Activated T-cell treated with anti-CD3 and anti-CD28 coated beads for 1 hour (primary cell): ENCODE measurements around the gene CUX1.
"Not testable (repeated sequence)": the region's sequence is repeated elsewhere in the genome, so short reads cannot be mapped to it uniquely, and the experiment has no call there.

ENCODE experiments used
- DNase-seq: peaks from one replicate; pipeline ENCODE4 v3.0.0-alpha.2; 2020; ENCODE audit warnings: low read depth

CUX1 gene

DNA sequence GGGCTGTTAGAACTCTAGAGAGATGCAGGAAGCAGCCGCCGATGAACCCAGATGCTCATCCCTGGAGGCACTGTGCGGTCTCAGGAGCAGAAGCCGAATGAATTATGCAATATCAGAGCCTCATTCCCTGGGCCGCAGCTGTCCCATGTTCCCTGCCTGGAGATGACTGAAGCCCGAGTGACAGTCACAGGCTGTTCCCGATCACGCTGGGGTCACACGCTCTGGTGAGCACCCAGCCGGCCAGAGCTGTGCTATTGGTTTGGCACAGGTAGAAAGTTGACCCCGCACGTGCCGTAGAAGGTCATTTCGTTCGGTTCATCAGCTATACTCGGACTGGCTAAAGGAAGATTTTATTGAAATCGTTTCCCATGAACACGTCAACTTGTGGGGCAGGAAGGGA, 328.7 kb downstream of the CUX1 start:
- no peak for DNase-seq

DNA sequence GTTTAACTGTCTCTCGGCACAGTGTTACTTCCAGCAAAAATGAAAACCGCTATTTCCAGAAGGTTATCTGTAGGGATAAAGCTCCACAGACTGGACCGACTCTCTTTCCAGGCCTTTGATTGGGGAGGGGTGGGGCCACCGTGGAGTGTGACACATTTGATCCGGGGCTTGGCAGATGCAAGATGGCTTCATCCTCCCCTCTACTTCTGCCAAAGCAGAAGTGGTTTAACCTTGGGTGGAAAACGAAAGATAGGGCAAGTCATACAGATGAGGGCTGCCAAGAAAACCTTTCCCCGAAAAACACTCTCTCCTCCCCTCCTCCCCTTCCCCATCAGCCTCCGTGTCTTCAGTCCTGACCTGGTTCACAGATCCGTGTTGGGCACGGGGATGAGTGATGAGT, 329.6 kb downstream of the CUX1 start:
- no peak for DNase-seq

DNA sequence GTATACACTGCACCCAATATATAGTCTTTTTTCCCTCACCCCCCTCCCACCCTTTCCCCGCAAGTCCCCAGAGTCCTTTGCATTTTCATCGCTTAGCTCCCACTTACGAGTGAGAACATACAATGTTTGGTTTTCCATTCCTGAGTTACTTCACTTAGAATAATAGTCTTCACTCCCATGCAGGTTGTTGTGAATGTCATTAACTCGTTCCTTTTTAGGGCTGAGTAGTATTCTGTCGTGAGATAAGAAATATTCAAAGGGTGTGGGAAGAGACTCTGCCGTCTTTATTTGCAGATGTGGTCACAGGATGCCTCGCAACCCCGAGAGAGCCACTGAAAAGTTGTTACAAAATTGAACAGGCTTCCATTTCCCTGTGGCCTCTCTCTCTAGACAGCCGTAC, 331.4 kb downstream of the CUX1 start:
- DNase-seq = no peak

DNA sequence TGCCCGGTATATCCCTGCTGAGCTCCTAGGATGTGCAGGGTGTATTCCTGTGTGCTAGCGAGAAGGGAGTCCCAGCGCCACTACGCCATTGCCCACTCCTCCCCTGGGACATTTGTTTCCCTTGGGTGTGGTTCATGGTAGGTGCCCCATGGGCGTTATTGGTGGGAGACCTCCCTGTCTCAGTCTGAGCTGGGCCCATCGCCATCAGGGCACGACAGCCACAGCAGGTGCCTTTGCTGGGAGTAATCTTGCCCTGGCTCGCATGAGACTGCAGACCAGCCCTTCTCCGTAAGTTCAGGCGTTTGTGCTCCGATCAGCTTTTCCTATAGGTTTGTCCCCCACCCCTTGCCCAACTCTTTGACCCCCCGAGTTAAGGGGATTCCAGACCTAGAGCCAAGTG, 332.0 kb downstream of the CUX1 start:
- no peak for DNase-seq

DNA sequence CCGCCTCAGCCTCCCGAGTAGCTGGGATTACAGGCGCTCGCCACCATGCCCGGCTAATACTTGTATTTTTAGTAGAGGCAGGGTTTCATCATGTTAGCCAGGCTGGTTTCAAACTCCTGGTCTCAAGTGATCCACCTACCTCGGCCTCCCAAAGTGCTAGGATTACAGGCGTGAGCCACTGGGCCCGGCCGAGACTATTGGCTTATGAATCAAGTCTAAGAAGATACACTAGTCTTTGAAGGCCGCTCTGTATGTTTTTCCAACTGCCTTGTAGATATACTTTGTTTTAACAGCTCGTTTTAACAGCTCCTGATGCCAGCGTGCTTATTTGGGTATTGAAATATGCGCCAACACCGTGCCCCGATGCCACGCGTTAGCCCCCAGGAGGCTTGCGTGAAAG, 332.8 kb downstream of the CUX1 start:
- DNase-seq = no peak

DNA sequence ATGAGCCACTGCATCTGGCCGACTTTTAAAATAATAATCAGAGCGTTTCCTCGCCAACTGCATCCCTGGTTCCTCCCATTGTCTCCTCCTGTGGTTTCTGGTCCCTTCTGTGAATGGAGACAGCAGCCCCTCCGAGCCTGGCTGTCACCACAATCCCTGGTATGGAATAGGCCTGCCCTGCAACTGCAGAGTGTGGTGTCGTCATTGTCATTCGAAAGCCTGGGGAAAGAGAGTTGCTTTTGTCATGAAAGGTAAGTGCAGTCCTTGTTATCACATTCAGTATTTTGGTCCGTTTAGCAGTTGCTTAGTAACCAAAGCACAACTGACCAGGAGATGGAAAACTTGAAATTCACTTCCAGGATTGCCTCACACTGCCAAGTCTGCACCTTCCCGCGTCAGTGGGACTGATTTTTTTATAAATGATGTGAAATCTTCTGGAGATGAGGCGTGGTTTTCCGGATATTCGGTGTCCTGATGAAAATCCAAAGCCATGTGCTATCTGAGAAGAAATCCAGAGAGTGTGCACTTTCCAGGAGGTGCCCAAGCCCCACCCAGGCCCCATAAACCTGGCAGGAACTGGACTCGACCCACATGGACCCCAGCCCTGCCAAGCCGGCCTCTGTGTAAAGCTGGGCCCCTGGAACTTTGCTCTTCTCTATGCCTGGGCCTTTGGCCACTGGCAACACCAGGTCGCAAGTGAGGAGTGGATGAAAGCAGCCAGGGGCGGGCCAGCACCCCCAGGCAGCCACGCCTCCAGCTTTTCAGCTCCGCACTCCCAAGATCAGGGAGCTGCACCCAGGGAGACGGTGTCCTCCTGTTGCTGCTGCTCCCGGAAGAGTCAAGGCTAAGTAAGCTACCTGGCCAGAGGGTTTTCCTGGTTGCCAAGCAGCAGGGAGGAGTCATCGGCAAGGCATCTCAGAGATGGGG, 335.5 kb downstream of the CUX1 start:
- DNase-seq = no peak

DNA sequence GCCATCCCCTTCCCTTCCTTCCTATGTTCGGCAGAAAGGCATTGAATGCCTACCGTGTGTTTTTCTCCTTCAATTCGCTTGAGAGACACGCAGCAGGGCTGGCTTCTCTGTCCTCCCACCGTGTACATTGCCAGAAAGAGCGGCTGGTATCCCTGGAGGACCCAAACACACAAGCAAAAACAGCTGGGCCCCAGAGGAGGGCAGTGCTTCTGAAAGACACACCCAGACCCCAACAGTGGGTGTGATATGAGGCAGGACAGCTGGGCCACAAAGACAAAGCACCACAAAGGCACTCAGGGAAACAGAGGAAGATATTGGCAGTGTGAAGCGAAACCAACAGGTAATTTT, 336.1 kb downstream of the CUX1 start:
- no peak for DNase-seq

DNA sequence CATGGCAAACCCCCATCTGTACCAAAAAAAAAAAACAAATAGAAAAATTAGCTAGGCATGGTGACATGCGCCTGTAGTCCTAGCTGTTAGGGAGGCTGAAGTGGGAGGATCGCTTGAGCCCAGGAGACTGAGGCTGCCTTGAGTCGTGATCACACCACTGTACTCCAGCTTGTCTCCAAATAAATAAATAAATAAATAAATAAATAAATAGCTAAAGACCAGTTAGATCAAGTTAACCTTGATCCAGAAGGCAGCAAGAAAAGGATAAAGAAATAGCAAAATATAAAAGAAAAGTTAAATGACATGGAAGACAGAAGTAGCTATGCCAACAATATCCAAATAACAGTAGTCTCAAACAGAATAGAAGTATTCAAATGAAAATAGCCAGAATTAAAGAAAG, 337.0 kb downstream of the CUX1 start:
- DNase-seq = no peak

DNA sequence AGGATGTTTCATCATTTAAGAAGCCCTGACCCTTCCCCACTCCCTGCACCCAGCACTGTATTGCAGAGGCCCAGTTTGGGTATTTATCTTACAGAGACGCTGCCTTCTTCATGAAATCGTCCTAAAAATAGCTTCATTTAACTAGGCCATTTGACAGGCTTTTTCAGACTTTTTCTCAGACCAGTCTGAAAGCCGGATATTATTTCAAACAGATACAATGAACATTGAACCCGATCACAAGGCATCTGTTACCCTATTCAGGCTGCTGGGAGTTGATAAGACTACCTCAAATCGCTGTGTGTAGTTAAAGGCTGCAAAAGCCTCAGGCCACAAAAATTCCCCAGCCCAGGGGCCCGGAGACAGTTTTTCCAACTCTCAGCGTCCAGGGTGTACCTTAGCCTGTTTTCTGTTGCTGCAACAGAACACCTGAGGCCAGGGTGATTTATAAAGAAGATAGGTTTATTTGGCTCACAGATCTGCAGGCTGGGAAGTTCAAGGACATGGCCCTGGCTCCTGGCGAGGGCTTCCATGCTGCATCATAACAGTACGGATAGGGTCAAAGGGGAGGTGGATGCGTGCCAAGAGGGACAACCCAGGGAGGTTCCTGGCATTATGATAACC, 338.5 kb downstream of the CUX1 start:
- DNase-seq = no peak

DNA sequence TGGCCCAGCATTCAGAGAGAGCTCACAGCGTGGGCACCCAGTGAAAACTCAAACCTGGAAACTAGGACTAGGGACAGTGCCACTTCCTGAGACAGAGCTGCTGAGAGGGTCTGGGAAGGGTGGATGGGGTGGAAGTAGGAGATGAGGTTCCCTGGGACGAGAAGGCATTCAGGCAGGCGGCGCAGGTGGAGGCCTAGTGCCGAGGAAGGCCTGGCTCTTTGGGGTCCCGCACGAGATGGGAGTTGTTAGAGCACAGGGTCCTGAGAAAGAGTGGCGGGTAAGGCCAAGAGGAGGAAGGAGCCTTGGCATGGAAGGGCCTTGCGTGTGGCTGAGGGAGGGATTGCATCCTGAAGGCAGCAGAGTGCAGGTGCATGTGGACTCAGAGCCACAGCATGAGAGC, 339.4 kb downstream of the CUX1 start:
- DNase-seq = no peak

DNA sequence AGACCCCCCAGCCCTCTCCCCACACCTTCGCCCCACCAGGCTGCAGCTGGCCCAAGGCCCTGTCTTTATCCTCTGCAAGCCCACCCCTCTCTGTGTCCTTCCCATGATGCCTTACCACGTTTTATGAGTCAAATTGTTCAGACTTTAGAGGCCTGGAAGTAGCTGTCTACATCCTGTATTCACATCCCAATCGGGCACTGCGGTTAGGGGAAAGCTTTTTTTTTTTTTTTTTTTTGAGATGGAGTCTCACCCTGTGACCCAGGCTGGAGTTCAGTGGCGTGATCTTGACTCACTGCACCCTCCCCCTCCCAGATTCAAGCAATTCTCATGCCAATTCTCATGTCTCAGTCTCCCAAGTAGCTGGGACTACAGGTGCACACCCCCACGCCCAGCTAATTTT, 347.7 kb downstream of the CUX1 start:
- no peak for DNase-seq

DNA sequence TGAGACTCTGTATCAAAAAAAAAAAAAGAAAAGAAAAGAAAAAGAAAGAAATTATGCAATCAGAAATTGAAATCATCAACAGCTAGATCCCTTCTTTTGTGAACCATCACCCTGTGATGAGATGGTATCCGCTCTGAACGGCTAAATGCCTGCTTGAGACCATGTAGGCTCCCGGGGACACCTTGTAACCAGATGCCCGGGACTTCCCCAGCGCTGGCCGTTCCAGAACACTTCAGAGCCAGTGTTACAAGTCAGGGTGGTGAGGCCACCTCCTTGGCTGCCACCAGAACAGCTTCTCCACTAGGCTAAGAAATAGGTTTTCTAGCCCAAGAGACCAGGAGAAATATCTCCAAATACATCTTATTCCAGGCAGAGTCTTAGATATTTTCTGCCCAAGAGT, 349.8 kb downstream of the CUX1 start:
- no peak for DNase-seq

DNA sequence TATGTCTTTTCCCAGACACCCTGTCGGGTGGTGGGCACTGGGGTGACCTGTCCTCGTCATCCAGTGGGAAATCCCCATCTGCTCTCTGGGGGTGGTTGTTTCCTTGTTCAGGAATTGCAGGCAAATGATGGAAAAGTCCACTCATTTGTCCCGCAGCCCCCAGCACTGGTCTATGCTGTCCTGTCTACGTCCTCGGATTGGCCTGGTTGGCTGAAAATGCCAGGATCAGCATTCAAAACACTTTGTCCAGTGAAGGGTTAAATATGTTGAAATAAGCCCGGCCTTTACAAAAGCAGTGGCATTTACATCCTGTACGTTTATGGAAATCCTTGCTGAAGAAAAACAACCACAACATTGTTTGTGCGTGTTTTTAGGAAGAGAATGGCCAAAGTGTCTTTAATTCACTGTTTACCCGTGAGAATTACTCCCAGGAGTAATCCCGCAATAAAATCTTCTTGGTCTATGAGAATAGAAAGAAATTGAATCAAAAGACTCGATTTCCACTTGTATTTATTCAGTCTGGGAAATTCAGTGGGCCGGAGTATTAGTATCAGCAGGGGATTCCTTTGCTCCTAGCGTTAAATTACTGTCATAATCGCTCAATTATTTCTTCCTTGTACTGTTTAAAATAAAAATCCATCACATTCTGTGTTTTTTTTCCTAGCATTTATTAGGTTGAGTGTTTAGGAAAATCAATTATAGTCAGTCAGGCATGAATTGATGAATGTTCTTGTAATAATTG, 352.4 kb downstream of the CUX1 start:
- no peak for DNase-seq

DNA sequence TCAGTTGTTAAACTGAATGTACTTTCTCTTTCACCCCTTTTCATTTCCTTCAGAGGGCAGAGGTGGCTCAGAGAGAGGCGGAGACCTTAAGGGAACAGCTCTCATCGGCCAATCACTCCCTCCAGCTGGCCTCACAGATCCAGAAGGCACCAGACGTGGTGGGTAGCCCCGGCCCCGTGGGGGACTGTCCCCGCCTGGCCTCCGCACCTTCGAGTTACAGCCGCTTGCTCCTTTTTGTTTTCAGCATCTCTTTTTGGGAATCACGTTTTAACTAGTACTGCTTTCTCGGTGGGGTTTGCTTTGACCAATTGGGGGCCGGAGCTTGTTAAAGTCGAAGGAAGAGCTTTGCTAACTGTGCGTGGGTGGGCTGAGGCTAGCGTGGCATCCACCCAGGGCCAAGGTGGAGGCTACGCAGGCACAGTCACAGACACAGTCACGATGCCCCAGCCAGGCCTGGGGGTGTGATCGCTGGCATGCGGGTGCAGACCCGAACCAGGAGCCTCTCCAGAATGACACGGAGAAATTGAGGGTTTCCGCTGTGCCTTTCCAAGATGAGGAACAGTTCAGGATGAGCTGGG, 353.1 kb downstream of the CUX1 start:
- no peak for DNase-seq

DNA sequence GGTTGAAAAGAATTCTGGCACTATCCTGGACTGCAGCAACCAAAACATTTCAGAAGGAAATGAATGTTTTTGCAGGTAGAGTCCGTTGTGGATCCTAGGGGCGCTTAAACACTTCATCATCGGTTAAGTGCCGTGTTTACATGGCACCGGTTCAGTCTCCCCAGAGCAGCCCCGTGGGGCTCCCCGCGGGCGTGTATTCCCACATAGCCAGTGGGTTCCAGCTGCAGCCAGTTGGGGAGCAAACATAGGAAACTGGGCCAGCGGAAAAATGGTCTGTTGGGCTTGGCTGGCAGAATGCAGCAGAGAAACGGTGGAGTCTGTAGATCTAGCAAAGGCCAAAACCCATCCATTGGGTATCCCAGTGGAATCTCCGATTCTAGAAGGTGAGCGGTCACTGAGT, 356.2 kb downstream of the CUX1 start:
- DNase-seq = no peak

DNA sequence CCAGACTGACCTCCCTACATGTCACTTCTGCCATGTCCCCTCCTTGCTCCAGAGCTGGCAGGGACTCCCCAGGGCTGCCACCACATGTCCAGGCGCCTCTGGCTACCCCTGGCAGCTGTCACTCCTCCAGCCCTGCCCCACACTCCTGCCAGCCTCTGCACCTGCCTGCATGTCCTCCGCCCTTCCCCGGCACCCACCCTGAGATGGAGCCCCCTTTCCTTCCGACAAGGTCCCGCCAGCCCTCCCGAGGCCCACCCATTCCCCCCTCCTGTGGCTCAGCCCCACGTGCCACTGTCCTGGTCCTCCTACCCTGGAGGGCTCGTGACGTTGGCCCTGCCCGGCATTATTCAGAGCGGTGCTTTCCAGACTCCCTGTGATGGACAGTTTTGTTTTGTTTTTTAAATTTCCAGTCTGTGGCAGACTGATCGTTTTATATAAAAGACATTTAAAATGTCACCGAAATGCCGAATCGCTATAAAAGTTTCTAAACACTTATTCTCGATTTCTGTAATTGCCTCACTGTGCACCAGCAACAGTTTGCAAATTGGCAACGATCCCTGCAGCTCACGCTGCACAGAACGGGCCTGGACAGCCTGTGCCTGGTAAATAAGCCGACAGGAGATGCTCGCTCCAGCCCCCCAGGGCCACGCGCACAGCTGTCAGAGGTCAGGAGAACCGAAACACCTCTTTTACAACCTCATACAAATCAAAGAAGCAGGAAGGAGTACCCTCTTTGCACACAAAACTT, 358.2 kb downstream of the CUX1 start:
- DNase-seq = no peak

DNA sequence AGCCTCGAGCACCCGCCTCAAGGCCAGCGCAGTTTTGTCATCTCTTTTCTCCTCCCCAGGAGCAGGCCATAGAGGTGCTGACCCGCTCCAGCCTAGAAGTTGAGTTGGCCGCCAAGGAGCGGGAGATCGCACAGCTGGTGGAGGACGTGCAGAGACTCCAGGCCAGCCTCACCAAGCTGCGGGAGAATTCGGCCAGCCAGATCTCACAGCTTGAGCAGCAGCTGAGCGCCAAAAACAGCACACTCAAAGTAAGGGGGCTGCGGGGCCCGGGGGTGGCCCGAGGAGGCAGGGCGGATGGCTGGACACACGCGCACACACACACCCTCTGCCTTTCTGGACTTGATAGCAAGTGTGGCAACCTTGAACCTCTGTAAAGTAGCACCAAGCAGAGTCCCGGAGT, 361.0 kb downstream of the CUX1 start:
- no peak for DNase-seq

DNA sequence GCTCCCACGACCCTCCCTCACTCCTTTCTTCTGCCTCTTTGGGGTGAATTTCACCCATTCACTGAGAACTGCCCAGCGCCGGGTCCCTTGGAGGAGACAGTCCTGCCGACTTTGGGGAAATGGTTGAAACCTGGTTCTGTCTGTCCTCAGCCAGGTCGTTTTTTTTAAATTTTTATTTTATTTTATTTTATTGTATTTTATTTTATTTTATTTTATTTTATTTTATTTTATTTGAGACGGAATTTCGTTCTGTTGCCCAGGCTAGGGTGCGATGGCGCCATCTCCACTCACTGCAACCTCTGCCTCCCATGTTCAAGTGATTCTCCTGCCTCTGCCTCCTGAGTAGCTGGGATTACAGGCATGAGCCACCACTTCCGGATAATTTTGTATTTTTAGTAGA, 363.3 kb downstream of the CUX1 start:
- no peak for DNase-seq

DNA sequence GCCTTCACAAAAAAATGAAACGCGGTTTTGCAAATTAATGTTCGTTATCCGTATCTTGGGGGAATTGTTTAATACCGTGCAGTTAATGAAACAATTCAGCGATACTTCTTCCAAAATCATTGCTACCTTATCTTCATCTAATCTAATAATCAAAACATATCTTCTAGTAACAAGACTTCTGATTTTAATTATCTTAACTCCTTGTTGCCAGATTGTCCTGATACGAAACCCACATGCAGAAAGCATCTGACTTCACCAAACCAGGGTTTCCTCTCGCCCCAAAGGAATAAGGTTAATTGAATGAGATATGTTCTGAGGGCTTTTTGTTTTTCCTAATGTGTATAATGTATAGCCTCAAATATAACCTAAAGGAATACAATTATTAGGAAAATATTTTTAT, 364.1 kb downstream of the CUX1 start:
- DNase-seq = no peak

DNA sequence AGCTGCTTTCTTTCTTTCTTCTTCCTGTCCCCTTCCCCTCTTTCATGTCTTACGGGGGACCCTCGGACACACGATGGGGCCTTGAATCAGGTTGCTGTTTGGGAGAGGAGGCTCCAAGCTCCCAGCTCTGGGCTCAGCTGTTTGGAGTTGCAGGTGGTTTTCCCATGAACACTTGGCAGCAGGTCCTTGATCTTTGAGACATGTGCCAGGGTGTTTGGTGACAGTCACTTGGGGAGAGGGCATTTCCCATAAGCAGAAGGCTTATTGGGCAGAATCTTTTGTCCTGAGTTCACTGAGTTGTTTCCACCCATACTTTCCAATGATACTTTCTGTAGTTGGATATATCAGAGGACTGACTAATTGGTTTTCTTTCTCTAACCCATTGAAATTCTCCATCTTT, 364.6 kb downstream of the CUX1 start:
- no peak for DNase-seq

DNA sequence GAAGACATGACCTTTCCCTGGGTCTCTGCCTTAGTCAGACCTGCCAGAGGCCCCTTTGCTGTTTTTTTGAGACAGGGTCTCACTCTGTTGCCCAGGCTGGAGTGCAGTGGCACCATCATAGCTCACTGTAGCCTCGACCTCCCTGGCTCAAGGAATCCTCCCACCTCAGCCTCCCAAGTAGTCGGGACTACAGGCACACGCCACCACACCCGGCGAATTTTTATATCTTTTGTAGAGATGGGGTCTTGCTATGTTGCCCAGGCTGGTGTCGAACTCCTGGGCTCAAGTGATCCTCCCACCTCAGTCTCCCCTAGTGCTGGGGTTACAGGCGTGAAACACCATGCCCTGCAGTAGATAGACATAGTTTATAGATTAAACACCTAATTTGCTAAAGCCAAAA, 366.4 kb downstream of the CUX1 start:
- DNase-seq = not testable (repeated sequence)

DNA sequence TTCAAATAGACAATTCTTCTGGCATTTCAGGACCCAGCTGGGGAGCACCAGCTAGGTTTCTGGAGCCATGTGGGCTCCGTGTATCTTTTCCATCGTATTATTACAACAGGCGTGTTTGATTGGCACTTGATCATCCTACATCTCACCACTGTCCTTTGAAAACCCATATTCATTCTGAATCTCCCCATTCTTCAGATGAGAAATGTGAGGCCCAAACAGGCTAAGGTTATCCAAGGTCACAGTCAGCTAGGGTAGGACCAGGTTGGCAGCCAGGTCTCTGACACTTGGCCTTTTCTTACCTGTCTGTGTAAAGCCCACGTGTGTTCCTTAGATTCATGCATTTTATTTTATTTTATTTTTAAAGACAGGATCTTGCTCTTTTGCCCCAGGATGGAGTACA, 366.9 kb downstream of the CUX1 start:
- DNase-seq = no peak
